NCI-H1694 treated with DMSO at 0.1 percent for 48 hours (cell line): Measurements from ENCODE around the gene UGT1A4.

Experiments used
- DNase-seq: peaks from one replicate; lab custom pipeline; 2025; lab: John Stamatoyannopoulos, UW

UGT1A4 gene

DNA sequence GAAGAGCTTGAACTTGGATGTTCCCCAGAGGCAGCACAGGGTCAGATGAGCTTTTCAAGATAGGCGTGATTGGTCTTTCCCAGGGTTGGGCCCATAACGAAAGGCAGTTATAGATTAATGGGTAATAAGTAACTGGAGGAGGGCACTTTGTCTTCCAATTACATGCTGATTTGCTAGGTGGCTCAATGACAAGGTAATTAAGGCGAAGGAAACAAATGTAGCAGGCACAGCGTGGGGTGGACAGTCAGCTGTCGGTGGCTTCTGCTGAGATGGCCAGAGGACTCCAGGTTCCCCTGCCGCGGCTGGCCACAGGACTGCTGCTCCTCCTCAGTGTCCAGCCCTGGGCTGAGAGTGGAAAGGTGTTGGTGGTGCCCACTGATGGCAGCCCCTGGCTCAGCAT lies at the start of gene UGT1A4:
Gene UGT1A4, plus strand, starts transcription at position 185 of the 400 bp plus-strand sequence. Its CDS starts 85 bp downstream, at position 270.
- no peak for DNase-seq

DNA sequence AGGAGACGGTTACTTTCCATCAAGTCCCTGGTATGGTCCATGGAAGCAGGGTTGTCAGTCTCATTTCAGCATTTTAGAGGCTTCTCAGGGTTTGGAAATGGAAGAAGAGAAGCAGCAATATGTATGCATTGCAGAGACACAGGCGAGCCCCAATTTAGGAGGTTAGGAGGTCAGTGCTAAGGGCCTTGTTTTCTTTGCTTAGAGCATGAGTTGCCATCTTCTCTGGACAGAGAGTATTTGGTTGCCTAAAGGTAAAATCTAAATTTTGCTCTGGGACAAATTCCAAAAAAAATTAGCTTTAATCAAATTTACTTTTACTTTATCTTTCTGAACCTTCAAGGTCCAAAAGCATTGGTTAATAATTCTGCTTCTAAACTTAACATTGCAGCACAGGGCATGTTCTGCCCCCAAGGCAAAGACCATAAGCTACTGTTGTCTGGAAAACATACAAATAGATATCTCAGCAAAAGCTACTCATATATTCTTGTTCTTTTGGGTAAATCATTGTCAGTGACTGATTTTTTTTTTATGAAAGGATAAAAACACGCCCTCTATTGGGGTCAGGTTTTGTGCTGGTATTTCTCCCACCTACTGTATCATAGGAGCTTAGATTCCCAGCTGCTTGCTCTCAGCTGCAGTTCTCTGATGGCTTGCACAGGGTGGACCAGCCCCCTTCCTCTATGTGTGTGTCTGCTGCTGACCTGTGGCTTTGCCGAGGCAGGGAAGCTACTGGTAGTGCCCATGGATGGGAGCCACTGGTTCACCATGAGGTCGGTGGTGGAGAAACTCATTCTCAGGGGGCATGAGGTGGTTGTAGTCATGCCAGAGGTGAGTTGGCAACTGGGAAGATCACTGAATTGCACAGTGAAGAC lies 47.0 kb upstream of the UGT1A4 start, which contains the start of gene UGT1A9:
Gene UGT1A9, plus strand, starts transcription at position 609 of the 872 bp plus-strand sequence. Its CDS starts 37 bp downstream, at position 646.
- DNase-seq: no peak

DNA sequence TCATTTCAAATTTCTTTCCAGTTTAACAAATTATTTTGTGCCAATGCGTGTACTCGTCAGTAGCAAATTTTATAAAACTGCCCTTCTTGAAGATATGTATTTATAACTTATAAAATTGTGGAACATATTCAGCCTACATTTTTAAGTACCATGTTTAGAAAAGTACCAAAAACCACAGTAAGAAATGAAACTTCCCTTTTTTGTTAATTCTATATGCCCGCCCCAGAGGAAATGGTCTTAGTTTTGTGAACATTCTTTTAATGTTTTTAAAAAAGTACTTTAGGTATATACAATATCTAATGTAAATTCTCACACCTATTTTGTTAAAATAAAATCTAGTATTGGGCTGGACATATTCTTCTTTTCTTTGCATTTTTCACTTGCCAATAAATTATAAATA lies 45.6 kb upstream of the UGT1A4 start:
- DNase-seq: no peak

DNA sequence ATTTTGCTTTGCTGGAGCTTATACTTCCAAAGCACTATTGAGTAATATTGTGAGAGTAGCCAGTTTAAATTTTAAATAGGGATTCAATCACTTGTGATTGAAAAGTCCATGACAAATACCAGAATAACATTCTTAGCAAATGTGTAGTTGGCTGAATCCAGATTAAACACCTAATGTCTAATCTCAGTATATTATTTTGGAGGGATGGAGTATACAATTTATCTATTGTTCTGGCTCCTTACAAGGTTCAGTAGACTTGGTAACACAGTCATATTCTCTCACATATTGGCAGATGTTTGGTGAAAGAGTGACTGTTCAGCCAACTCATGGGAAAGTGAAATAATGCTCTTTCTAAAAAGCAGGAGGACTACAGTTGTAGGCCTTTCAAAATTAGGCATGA lies 44.6 kb upstream of the UGT1A4 start:
- no peak for DNase-seq

DNA sequence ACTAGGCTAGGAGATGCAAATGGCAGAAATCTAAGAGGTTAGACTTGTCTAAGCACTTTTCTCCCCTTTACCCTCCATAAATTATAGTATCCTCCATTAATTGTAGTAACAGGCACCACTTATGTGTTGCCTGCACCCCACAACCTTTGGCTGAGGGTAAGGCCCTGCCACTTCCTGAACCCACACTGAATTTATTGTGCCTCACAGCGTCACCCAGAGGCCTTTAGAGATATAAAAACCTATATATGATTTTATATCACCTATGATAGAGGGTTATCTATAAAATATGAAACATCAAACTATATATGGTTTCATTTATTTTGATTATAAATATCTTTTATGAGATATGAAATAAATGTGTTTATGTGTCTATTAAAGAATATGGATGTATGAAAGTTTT lies 44.2 kb upstream of the UGT1A4 start:
- DNase-seq: no peak

DNA sequence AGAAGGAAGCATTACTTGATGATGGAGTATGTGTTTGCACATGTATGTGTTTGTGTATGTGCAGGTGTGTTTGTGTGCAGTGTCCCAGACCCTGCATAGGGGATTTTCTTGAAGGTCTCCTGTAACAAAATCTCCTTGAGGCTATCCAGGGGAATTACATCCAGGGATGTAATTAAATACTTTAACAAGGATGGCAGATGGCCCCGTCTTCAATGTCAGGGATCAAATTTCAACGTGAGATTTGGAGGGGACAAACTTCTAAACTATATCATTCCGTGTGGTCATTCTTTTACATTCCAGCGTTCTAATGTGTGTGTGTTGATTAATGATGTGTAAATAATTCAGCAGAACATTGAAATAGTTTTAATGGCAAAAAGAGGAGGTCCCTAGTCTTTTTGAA lies 43.5 kb upstream of the UGT1A4 start:
- no peak for DNase-seq

DNA sequence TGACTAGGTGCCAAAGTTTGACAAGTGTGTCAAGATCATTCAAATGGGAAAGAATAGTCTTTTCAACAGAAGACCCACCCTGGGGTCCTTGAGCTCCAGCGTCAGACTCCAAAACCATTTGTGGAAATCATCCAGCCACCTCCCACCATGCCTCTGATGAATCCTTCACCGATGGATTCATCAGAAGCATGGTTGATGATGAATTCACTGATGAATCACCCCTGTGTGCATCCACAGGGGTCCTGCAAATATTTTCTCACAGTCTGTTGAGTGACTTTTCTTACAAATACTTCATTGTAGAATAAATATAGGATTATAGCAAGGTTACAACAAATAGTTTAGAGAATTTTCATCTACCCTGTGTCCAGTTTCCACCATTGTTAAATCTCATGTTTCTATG lies 42.5 kb upstream of the UGT1A4 start:
- DNase-seq: no peak

DNA sequence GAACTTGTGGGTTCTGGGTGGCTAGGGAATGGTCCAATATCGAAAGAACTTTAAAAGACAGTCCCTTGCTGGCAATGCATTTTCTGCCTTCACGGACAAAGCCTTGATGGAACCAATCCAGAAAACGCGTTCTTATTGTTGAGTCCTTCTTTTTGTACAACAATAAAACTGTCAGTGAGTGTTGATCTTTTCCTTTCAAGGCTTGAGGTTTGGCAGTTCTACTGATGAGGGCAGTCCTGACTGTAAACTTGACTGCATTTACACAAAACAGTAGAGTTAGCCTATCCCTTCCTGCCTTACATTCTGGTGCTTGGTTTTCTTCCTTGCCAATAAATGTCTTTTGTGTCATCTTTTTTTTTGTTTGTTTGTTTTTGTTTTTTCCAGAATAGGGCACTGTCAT lies 39.3 kb upstream of the UGT1A4 start:
- no peak for DNase-seq

DNA sequence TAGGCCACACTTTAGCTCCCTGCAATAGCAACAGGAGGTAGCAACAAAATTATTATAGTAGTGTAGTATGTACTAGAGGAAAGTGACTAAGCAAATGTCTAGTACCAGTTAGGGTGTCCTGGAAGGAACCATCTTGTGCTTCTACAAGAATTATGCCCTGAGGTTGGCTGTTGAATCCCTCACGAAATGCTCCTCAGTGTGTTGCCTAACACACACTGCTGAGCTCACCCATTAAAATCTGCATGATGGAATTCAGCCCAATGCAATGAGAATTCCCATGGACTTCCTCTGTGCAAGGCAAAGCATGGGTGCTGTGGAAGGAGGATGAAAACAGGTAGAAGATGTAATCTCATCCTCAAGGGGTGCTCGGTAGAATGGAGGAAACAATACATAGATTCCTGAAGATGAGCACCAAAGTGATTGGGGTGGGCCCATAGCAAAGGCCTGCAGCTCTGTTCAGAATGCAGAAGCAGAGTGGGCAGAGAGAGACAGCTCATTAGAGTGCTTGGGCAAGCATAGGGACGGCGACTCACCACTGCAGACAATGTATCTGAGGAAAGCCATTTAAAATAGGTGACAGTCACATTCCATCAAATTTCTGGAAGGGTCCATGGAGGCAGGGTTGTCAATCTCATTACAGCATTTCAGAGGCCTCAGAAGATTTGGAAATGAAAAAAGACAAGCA lies 38.0 kb upstream of the UGT1A4 start:
- DNase-seq: peak; percentile 17

DNA sequence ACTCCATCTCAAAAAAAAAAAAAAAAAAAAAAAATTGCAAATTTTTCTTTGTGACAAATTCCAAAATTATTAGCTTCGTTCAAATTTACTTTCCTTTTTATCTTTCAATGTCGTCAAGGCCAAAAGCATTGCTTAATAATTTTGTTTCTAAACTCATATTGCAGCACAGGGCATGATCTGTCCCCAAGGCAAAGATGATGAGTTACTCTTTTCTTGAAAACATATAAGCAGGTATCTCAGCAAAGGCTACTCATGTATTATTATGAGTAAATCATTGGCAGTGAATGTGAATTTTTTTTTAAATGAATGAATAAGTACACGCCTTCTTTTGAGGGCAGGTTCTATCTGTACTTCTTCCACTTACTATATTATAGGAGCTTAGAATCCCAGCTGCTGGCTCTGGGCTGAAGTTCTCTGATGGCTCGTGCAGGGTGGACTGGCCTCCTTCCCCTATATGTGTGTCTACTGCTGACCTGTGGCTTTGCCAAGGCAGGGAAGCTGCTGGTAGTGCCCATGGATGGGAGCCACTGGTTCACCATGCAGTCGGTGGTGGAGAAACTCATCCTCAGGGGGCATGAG lies 36.9 kb upstream of the UGT1A4 start, which contains the start of gene UGT1A7:
Gene UGT1A7, plus strand, starts transcription at position 381 of the 579 bp plus-strand sequence. Its CDS starts 37 bp downstream, at position 418.
- no peak for DNase-seq

DNA sequence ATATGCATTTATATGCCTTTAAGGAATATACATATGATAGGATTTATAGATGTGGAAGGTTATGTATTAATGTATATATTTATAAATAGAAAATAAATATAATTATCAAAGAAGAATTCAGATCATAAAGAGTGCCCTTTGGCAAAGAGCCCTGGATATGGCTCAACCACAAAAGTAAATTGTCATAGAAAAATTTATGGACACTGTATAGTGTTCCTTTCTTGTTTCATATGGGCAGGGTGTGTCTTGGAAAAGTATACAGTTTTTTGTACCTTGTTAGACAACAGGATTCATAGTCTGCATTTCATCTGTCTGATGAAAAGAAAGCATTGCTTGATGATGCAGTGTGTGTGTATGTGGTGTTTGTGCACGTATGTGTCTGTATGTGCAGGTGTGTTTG lies 33.9 kb upstream of the UGT1A4 start:
- no peak for DNase-seq

DNA sequence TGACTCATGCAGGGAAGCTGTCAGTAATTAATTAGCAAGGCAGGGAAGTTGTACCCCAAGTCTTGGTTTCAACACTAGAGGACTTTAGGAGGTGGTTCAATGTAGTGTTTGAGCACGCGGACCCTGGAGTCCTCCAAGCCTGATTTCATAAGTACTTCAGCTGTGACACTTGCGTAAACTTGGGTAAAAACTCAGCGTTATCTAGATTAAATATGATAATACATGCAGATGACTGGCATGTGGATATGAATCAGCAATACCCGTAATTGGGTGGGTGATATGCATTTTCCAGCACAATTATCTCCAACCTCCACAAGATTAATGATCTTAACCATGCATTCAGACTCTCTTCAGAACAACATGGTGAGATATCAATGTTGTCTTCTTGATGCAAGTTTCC lies 31.6 kb upstream of the UGT1A4 start:
- DNase-seq: no peak

DNA sequence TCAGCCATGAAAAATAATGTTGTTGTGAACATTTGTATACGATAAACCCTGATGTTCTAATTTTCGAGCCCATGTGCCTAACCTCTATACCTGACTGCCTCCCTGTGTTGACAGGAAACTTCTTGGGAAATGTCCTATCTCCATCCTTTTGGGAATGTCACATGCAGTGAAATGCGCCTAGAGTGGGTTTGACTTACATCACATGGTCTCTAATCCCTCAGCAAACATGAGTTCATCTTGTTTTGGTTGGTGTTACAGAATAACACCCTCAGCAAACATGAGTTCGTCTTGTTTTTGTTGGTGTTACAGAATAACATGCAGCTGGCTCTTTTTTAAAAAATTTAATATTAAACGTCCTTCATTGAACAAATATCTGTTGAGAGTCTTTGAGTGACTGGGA lies 30.2 kb upstream of the UGT1A4 start:
- DNase-seq: no peak

DNA sequence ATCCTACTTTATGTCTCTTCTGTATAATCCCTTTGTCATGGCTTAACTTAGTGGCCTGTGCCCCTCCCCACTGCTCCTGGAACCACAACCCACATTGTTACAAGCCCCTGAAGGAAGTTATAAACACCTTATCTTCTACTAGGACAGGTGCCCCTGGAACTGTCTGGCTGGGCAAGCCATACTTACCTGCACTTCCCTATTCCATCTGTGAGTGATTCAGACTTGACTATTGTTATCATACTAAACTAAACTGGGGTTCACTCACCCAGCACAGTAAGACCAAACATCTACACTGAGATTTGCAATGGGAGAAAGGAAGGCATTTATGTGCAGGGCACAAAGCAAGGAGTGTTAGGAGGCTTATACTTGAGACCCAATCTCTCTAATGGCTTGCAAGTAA lies 29.5 kb upstream of the UGT1A4 start:
- no peak for DNase-seq

DNA sequence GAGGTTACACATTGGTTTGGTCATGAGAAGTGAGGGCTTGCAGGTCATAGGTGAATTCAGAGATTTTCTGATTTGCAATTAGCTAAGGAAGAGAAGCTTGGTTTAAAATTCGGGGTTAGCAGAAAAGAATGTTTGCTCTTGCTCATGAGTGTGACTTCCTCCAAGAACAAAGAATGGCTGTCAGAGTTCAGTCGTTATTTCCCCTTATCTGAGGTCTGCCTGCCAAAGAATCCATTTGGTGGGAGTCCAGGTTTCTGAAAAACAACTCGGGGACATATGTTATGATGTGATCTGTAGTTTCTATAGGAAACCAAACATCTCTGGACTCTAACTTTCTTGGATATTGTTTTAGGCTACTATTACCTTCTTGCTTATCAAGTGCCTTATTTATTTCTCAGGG lies 29.0 kb upstream of the UGT1A4 start:
- no peak for DNase-seq

DNA sequence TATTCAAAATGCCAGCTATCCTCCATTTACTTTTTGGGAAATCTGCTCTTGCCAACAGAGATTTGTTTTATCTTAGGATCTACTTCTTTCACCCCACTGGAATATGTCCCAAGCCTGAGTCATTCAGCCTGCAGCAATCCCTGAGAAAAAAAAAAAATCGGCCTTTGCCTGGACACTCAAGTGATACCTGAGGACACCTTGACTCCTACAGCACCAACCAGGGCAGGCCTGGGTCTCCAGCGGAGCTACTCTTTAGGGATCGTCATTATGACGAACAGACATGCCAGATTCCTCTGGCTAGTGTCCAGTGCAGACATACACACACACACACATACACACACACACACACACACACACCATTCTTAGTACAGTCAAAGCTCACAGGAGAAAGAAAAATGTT lies 28.1 kb upstream of the UGT1A4 start:
- DNase-seq: no peak

DNA sequence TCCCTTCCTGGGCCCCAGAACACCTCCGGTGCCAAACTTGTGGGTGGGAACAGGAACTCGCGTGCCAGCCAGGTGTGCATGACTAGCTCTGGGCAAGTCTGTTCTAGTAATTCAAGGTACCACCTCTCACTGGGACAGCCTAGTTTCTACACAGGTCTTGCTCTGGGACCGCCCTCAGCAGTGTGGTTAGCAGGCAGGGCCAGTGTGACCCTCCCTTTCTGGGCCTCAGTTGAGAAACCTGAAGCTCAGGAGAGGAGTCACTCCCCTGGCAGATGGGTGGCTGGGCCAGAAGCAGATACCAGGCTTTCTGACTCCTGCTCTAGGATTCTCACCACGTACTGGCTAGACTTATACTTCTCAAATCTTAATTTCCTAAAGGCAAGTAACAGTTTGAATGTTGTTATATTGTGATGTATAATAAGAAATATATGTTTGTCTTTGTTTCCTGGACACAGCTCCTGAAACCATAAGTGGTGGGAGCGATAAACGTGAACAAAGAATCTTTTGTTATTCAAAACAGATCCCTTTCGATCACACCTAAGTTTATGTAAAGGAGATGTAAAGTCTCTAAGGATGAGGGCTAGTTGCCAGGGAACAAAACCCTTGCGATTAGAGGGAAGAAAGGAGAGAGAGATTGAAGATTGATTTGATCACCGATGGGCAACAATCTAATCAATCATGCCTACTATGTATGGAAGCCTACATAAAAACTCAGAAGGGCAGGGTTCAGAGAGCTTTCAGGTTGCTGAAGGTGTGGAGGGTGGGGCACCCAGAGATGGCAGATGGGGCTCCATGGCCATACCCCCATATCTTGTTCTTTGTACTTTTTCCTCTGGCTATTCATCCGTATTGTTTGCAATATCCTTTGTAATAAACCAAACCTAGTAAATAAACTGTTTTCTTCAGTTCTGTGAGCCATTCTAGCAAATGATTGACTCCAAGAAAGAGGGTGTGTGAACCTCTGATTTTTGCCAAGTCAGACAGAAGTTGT lies 26.8 kb upstream of the UGT1A4 start:
- DNase-seq: no peak

DNA sequence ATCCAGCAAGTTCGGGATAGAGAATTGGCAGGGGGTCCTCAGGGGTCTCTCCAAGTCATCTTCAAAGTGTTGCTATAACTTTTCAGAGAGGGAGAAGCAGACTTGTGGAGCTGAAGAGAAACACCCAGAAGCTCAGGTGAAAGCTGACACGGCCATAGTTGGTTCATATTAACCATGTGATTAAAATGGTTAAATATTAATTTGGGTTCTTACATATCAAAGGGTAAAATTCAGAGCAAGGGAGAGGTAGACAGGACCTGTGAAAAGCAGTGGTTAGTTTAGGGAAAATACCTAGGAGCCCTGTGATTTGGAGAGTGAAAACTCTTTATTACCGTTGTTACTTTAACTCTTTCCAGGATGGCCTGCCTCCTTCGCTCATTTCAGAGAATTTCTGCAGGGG lies 25.9 kb upstream of the UGT1A4 start, which contains the start of gene UGT1A6:
Gene UGT1A6, plus strand, starts transcription at position 243 of the 400 bp plus-strand sequence. Its CDS starts 115 bp downstream, at position 358.
- DNase-seq: no peak

DNA sequence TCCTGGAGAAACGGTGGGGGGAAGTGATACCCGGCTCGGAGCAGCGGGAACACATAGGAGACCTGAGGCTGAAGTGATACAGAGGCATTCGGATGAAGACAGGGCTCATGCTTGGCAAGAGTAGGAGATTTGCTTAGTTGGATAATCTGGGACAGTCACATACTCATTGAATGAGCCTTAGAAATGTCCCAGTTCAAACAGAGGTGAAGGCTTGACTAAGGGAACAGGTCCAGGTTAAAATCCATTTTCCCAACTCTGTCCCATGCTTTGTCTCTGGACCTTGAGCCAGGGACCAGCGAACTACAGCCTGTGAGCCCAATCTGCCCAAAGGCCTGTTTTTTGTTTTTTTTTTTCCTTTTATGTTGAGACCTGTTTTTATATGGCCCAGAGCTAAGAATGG lies 24.6 kb upstream of the UGT1A4 start:
- no peak for DNase-seq

DNA sequence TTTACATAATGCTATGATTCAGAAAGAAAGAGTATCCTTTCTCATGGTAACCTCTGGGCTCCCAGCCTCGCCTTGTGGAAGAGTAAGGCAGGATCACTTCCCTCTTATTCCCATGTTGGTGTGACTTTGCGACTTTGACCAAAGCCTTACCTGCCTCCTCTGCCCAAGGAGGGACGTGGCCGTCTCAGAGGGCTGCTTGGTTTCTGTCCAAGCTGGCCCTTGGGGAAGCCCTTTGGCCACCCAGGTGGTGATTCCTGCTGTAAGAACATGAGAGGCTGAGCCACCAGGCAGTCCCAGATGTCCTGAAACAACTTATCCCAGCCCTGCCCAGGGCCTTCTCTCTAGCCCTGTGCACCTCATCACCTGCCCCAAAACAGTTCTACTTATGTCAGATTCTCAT lies 19.8 kb upstream of the UGT1A4 start:
- no peak for DNase-seq

DNA sequence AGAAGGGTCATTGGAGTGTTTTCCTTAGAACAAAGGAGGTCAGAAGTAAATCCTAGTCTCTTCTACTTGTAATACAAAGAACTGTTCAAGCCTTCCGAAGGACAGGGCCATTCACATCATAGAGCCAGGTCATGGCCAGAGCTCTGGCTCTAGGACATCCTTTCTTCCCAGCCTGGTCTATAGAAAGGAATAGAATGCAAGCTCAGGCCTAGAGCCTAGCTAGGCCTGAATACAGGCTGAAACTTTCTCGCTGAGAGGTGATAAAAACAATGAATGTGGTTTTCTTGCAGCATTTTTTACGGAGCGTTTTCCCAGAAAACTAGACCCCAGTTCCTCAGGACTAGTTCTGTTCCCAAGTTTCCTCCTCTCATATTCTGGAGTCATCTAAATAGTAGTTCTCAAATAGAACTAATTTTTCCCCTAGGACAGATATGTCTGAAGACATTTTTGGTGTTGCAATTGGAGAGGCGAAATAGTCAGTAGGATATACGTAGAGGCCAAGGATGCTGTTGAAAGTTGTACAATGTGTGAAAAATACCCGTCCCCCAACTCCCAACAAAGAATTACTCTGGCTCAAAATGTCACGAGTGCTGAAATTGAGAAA lies 19.0 kb upstream of the UGT1A4 start:
- no peak for DNase-seq
